Stimulated activated CD8-positive, alpha-beta memory T cell treated with anti-CD3 and anti-CD28 coated beads, Interleukin-12 subunit alpha, Interleukin-12 subunit beta, amount 100 ng/mL, for 4 hours (primary cell): ENCODE measurements around the gene CD99.
"Not testable (repeated sequence)": the region's sequence is repeated elsewhere in the genome, so short reads cannot be mapped to it uniquely, and the experiment has no call there.

Source experiments
- DNase-seq: peaks from one replicate; pipeline ENCODE4 v3.0.0-alpha.2; 2020; ENCODE audit warnings: low read depth

CD99 gene

GRCh38 chrX:2732649-2733048, 41.6 kb downstream of the CD99 start:
- DNase-seq, result no peak

- no peak for DNase-seq
These were observed 42.2 kb downstream of the CD99 start for GRCh38 chrX:2733286-2733685.

GRCh38 chrX:2735270-2735669, 44.2 kb downstream of the CD99 start:
- DNase-seq, result no peak

- DNase-seq, result no peak
These were observed 49.6 kb downstream of the CD99 start for GRCh38 chrX:2740672-2741071.

GRCh38 chrX:2741386-2741785, 50.3 kb downstream of the CD99 start:
- DNase-seq, result no peak

- DNase-seq, result not testable (repeated sequence)
These were observed 55.2 kb downstream of the CD99 start for GRCh38 chrX:2746250-2746649.

- DNase-seq, result no peak
These were observed 57.2 kb downstream of the CD99 start for GRCh38 chrX:2748171-2748814.

GRCh38 chrX:2748815-2749188, 57.7 kb downstream of the CD99 start:
- no peak for DNase-seq

- DNase-seq, result no peak
These were observed 60.2 kb downstream of the CD99 start for GRCh38 chrX:2751291-2751690.

GRCh38 chrX:2751874-2752300, 60.8 kb downstream of the CD99 start, which contains the start of gene XG:
Gene XG, plus strand, starts transcription at chrX:2752040. Its CDS starts 235 bp downstream, at chrX:2752275.
- not testable (repeated sequence) for DNase-seq

GRCh38 chrX:2752441-2752840, 61.3 kb downstream of the CD99 start:
- DNase-seq, result not testable (repeated sequence)

GRCh38 chrX:2755163-2755715, 64.1 kb downstream of the CD99 start:
- not testable (repeated sequence) for DNase-seq

GRCh38 chrX:2756548-2756947, 65.5 kb downstream of the CD99 start:
- DNase-seq, result no peak

- DNase-seq, result no peak
These were observed 70.2 kb downstream of the CD99 start for GRCh38 chrX:2761246-2761645.

- not testable (repeated sequence) for DNase-seq
These were observed 71.6 kb downstream of the CD99 start for GRCh38 chrX:2762671-2763070.

- DNase-seq, result not testable (repeated sequence)
These were observed 73.9 kb downstream of the CD99 start for GRCh38 chrX:2764766-2765548.

GRCh38 chrX:2765549-2765830, 74.4 kb downstream of the CD99 start:
- no peak for DNase-seq

- no peak for DNase-seq
These were observed 75.8 kb downstream of the CD99 start for GRCh38 chrX:2766906-2767305.

GRCh38 chrX:2767631-2768455, 76.7 kb downstream of the CD99 start:
- no peak for DNase-seq

- no peak for DNase-seq
These were observed 78.5 kb downstream of the CD99 start for GRCh38 chrX:2769615-2770014.

GRCh38 chrX:2773166-2774055, 82.3 kb downstream of the CD99 start:
- not testable (repeated sequence) for DNase-seq

GRCh38 chrX:2774057-2774456, 83.0 kb downstream of the CD99 start:
- no peak for DNase-seq
